GM23248 (cell line): ENCODE data around the gene PCDHGB2.

ENCODE experiments used
- EZH2 ChIP-seq: fragments of 200-600 bp; sonication (generic); IDR thresholded peaks from 2 replicates; pipeline ENCODE4 v1.6.1; 2018; ENCODE audit warnings: antibody characterized with exemption, mild to moderate bottlenecking; ENCODE audit not compliant: insufficient read depth, poor library complexity, severe bottlenecking
- EZH2phosphoT487 ChIP-seq: fragments of 200-600 bp; sonication (generic); IDR thresholded peaks from 2 replicates; pipeline ENCODE4 v1.6.1; 2018; ENCODE audit warnings: antibody characterized with exemption, moderate library complexity, mild to moderate bottlenecking, low read depth; ENCODE audit not compliant: insufficient read depth

DNA sequence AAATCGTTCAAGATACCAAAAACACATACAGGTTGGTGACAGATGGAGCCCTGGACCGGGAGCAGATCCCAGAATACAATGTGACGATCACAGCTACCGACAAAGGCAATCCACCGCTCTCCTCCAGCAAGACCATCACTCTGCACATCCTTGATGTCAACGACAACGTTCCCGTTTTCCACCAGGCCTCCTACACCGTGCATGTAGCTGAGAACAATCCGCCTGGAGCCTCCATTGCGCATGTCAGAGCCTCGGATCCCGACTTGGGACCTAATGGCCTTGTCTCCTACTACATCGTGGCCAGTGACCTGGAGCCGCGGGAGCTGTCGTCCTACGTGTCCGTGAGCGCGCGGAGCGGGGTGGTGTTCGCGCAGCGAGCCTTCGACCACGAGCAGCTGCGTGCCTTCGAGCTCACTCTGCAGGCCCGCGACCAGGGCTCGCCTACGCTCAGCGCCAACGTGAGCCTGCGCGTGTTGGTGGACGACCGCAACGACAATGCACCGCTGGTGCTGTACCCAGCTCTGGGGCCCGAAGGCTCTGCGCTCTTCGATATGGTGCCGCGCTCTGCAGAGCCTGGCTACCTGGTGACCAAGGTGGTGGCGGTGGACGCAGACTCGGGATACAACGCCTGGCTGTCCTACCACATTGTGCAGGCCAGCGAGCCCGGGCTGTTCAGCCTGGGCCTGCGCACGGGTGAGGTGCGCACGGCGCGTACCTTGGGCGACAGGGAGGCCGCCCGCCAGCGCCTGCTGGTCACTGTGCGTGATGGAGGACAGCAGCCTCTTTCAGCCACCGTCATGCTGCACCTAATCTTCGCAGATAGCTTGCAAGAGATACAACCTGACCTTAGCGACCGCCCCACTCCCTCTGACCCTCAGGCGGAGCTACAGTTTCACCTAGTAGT is 12.0 kb downstream of the PCDHGB2 start:
- no peak for TF ChIP-seq EZH2
- no peak for TF ChIP-seq EZH2phosphoT487
